ENCODE results near the gene DCAF8L1.
"Not testable (repeated sequence)": the region's sequence is repeated elsewhere in the genome, so short reads cannot be mapped to it uniquely, and the experiment has no call there.

The DCAF8L1 gene

GRCh38 chrX:27968878-27969277, 12.4 kb downstream of the DCAF8L1 start:
- TF ChIP-seq POLR2A (IDR thresholded peaks at IDR 0.05; ENCODE audit: low read depth, low read length): no peak
- no peak for TF ChIP-seq POLR2AphosphoS5 (IDR thresholded peaks at IDR 0.05; ENCODE audit: low read depth, low read length)
- no peak for TF ChIP-seq TAF1 (IDR thresholded peaks at IDR 0.05; ENCODE audit: borderline replicate concordance, low read depth, low read length)
- FAIRE-seq (no peak), DNase-seq (ENCODE audit: insufficient read length) (no peak)

- FAIRE-seq (no peak), DNase-seq (ENCODE audit: insufficient read length) (no peak)
- no peak for TF ChIP-seq POLR2A (IDR thresholded peaks at IDR 0.05; ENCODE audit: low read depth, low read length)
- no peak for TF ChIP-seq POLR2AphosphoS5 (IDR thresholded peaks at IDR 0.05; ENCODE audit: low read depth, low read length)
- no peak for TF ChIP-seq TAF1 (IDR thresholded peaks at IDR 0.05; ENCODE audit: borderline replicate concordance, low read depth, low read length)
Observed at GRCh38 chrX:27968352-27968751, 12.9 kb downstream of the DCAF8L1 start.

DNA sequence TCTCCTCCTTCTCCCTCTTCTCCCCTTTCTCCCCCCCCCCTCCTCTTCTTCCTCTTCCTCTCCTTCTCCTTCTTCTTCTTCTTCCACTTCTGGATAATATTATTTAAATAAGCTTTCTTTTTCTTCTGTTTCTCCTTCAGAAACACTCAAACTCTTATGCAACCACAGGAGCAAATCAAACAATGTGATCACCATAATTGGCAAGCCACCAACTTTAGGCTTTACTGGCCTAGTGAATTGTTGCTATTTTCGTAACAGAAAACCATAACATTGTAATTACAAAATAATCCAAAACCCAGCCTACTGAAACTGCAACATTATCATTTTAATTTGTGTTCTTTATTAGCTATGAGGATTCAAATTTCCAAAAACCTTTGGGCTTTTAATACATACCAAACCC, 14.3 kb downstream of the DCAF8L1 start:
- TF ChIP-seq TAF1 (IDR thresholded peaks at IDR 0.05; ENCODE audit: borderline replicate concordance, low read depth, low read length) (no peak), POLR2AphosphoS5 (IDR thresholded peaks at IDR 0.05; ENCODE audit: low read depth, low read length) (no peak), POLR2A (IDR thresholded peaks at IDR 0.05; ENCODE audit: low read depth, low read length) (no peak)

DNA sequence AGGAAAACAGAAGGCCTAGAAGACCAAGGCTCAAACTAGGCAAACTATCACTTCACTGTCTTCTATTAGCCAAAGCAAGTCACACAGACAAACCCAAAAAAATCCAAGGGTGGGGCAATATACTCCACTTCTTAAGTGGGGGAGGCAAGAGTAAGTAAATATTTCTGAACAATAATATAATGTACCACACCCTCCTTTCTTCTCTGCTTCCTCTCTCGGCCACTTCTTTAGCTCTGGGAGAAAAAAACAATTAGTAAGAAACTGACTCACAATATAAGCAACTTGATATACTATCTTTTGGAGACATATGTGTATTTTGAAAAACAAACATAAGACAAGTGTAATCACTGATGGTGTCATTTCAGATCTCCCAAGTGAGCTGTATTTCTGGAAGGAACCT, 14.8 kb downstream of the DCAF8L1 start:
- no peak for DNase-seq (ENCODE audit: insufficient read length)
- FAIRE-seq: no peak
- TF ChIP-seq TAF1 (IDR thresholded peaks at IDR 0.05; ENCODE audit: borderline replicate concordance, low read depth, low read length): no peak
- no peak for TF ChIP-seq POLR2AphosphoS5 (IDR thresholded peaks at IDR 0.05; ENCODE audit: low read depth, low read length)
- no peak for TF ChIP-seq POLR2A (IDR thresholded peaks at IDR 0.05; ENCODE audit: low read depth, low read length)

More for the DNA sequence above, 14.3 kb downstream of the DCAF8L1 start:
- FAIRE-seq (no peak), DNase-seq (ENCODE audit: insufficient read length) (no peak)

DNA sequence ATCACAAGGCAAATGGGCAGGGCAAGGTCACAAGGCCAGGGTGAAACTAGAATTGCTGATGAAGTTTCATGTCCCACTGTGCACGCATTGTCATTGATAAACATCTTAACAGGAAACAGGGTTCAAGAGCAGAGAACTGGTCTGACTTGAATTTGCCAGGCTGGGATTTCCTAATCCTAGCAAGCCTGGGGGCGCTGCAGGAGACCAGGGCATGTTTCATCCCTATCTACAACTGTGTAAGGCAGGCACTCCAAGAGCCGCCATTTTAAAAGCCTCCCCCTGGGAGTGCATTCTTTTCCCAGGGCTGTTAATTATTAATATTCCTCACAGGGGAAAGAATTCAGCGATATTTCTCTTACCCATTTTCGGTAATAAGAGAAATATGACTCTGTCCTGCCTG, 15.9 kb downstream of the DCAF8L1 start:
- not testable (repeated sequence) for DNase-seq (ENCODE audit: insufficient read length); FAIRE-seq

DNA sequence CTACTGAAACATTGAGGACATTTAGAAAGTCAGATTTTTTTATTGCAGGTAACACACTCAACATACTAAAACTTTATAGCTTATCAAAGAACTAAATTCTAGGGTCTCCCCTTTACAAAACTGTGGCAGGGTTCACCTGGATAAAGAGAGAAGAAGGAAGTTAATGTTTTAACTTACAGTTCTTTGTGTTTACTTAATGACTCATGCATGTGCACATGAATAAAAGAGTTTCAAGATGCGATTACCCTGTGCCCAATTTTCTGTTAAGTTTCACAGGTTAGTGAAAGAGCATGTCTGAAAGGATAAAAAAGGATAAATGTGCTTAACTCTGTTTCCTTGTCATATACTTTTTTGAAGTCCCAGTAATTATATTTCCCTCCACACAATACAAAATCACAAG, 16.8 kb downstream of the DCAF8L1 start:
- no peak for FAIRE-seq
- TF ChIP-seq TAF1 (IDR thresholded peaks at IDR 0.05; ENCODE audit: borderline replicate concordance, low read depth, low read length): no peak
- TF ChIP-seq POLR2A (IDR thresholded peaks at IDR 0.05; ENCODE audit: low read depth, low read length): no peak
- no peak for DNase-seq (ENCODE audit: insufficient read length)

GRCh38 chrX:27960410-27960809, 20.8 kb downstream of the DCAF8L1 start:
- not testable (repeated sequence) for DNase-seq (ENCODE audit: insufficient read length); FAIRE-seq

- TF ChIP-seq POLR2AphosphoS5 (IDR thresholded peaks at IDR 0.05; ENCODE audit: low read depth, low read length): no peak
- no peak for DNase-seq (ENCODE audit: insufficient read length)
- no peak for FAIRE-seq
Observed at GRCh38 chrX:27953171-27953570, 28.1 kb downstream of the DCAF8L1 start.

GRCh38 chrX:27933361-27933760, 47.9 kb downstream of the DCAF8L1 start:
- no peak for TF ChIP-seq POLR2A (IDR thresholded peaks at IDR 0.05; ENCODE audit: low read depth, low read length)
- TF ChIP-seq TAF1 (IDR thresholded peaks at IDR 0.05; ENCODE audit: borderline replicate concordance, low read depth, low read length): no peak
- TF ChIP-seq POLR2AphosphoS5 (IDR thresholded peaks at IDR 0.05; ENCODE audit: low read depth, low read length): no peak
- DNase-seq (ENCODE audit: insufficient read length) (no peak), FAIRE-seq (peak; percentile 58)
